GM23338 (cell line): ENCODE results near the gene TCTN3. TPM values are rescaled to one million over a fixed set of nuclear protein-coding genes. Genes with fewer than 3 reads are reported as not detected.

Experiments
- ATAC-seq: fragments of 200-7000 bp; cut with Tn5 transposase; 3 replicates; pipeline ENCODE4 v1.9.1; 2020
- DNase-seq: peaks from one replicate; pipeline ENCODE4 v3.0.0-alpha.2; 2015; ENCODE audit warnings: low spot score
- H2AFZ ChIP-seq: fragments of 200-600 bp; sonication (generic); 2 replicates; pipeline ENCODE4 v1.8.0; 2016; ENCODE audit warnings: antibody characterized with exemption, mild to moderate bottlenecking, moderate library complexity
- H3F3A ChIP-seq: fragments of 200-600 bp; sonication (generic); replicated peaks from 2 replicates; pipeline ENCODE4 v1.8.0; 2017; ENCODE audit warnings: antibody characterized with exemption, mixed run types, low read depth
- H3K27ac ChIP-seq: fragments of 200-600 bp; sonication (generic); 2 replicates; pipeline ENCODE4 v1.6.1; 2016; ENCODE audit warnings: low read depth
- H3K27me3 ChIP-seq: fragments of 200-600 bp; sonication (generic); 2 replicates; pipeline ENCODE4 v1.8.0; 2016; ENCODE audit warnings: mild to moderate bottlenecking, mixed run types, moderate library complexity; ENCODE audit not compliant: insufficient read depth
- H3K36me3 ChIP-seq: fragments of 200-600 bp; sonication (generic); 2 replicates; pipeline ENCODE4 v1.8.0; 2016; ENCODE audit warnings: mild to moderate bottlenecking; ENCODE audit not compliant: insufficient read depth
- H3K4me1 ChIP-seq: fragments of 200-600 bp; sonication (generic); 2 replicates; pipeline ENCODE4 v1.8.0; 2016; ENCODE audit warnings: mild to moderate bottlenecking, moderate library complexity; ENCODE audit not compliant: insufficient read depth
- H3K4me2 ChIP-seq: fragments of 200-600 bp; sonication (generic); 2 replicates; pipeline ENCODE4 v1.7.1; 2017; ENCODE audit warnings: mixed run types
- H3K4me3 ChIP-seq: fragments of 200-600 bp; sonication (generic); 2 replicates; pipeline ENCODE4 v1.6.1; 2016; ENCODE audit warnings: mixed run types
- H3K79me2 ChIP-seq: fragments of 200-600 bp; sonication (generic); replicated peaks from 2 replicates; pipeline ENCODE4 v1.8.0; 2017; ENCODE audit warnings: mild to moderate bottlenecking; ENCODE audit not compliant: insufficient read depth
- H3K9me2 ChIP-seq: fragments of 200-600 bp; sonication (generic); 2 replicates; pipeline ENCODE4 v1.8.0; 2017; ENCODE audit not compliant: insufficient read depth
- H4K20me1 ChIP-seq: fragments of 200-600 bp; sonication (generic); replicated peaks from 2 replicates; pipeline ENCODE4 v1.8.0; 2017; ENCODE audit warnings: mild to moderate bottlenecking; ENCODE audit not compliant: insufficient read depth
- H3K27ac Mint-ChIP-seq: 2 replicates; pipeline ENCODE4 v1.8.0; 2020; ENCODE audit warnings: inconsistent platforms, mild to moderate bottlenecking, moderate library complexity, mixed read lengths
- H3K27me3 Mint-ChIP-seq: 3 replicates; pipeline ENCODE4 v1.8.0; 2022; ENCODE audit warnings: low read depth, mild to moderate bottlenecking, moderate library complexity, mixed read lengths, inconsistent platforms; ENCODE audit not compliant: insufficient read depth, poor library complexity
- H3K36me3 Mint-ChIP-seq: 3 replicates; pipeline ENCODE4 v1.8.0; 2021; ENCODE audit warnings: low read depth, mild to moderate bottlenecking, inconsistent platforms, moderate library complexity, mixed read lengths
- H3K4me1 Mint-ChIP-seq: 3 replicates; pipeline ENCODE4 v1.8.0; 2020; ENCODE audit warnings: mild to moderate bottlenecking, inconsistent platforms, mixed read lengths
- H3K4me3 Mint-ChIP-seq: 3 replicates; pipeline ENCODE4 v1.8.0; 2021; ENCODE audit warnings: moderate library complexity, mild to moderate bottlenecking, inconsistent platforms, mixed read lengths
- H3K9me3 Mint-ChIP-seq: 3 replicates; pipeline ENCODE4 v1.8.0; 2020; ENCODE audit warnings: moderate library complexity, mild to moderate bottlenecking, inconsistent platforms, mixed read lengths
- CREB1 ChIP-seq: fragments of 250-450 bp; sonication (Bioruptor Pico); IDR thresholded peaks from 2 replicates; pipeline ENCODE4 v1.5.0; 2020; ENCODE audit warnings: low read depth, mild to moderate bottlenecking, moderate library complexity
- EZH2 ChIP-seq: fragments of 200-600 bp; sonication (generic); IDR thresholded peaks from one replicate; pipeline ENCODE4 v1.8.0; 2017; ENCODE audit warnings: antibody characterized with exemption, mild to moderate bottlenecking, low read depth; ENCODE audit not compliant: unreplicated experiment
- EZH2phosphoT487 ChIP-seq: fragments of 200-600 bp; sonication (generic); IDR thresholded peaks from one replicate; pipeline ENCODE4 v1.8.1; 2018; ENCODE audit warnings: antibody characterized with exemption; ENCODE audit not compliant: unreplicated experiment
- JUNB ChIP-seq: IDR thresholded peaks from one replicate; pipeline ENCODE4 v1.6.1; 2016; ENCODE audit warnings: antibody characterized with exemption; ENCODE audit not compliant: unreplicated experiment
- NANOG ChIP-seq: IDR thresholded peaks from 2 replicates; pipeline ENCODE4 v1.6.1; 2016; ENCODE audit warnings: antibody characterized with exemption, borderline replicate concordance
- POLR2AphosphoS5 ChIP-seq: IDR thresholded peaks from 2 replicates; pipeline ENCODE4 v1.6.1; 2016; ENCODE audit warnings: antibody characterized with exemption, low read depth
- REST ChIP-seq: IDR thresholded peaks from one replicate; pipeline ENCODE4 v1.6.1; 2018; ENCODE audit warnings: antibody characterized with exemption; ENCODE audit not compliant: unreplicated experiment
- STAT1 ChIP-seq: IDR thresholded peaks from one replicate; pipeline ENCODE4 v1.6.1; 2016; ENCODE audit warnings: antibody characterized with exemption; ENCODE audit not compliant: unreplicated experiment
- ZNF114 ChIP-seq: fragments of 250-450 bp; sonication (Bioruptor Pico); IDR thresholded peaks from 2 replicates; pipeline ENCODE4 v1.5.0; 2020; ENCODE audit warnings: mild to moderate bottlenecking, moderate library complexity
- ZNF331 ChIP-seq: fragments of 250-450 bp; sonication (Bioruptor Pico); IDR thresholded peaks from 2 replicates; pipeline ENCODE4 v1.5.0; 2020; ENCODE audit warnings: low read depth, mild to moderate bottlenecking, moderate library complexity
- ZNF462 ChIP-seq: fragments of 250-450 bp; sonication (Bioruptor Pico); IDR thresholded peaks from 2 replicates; pipeline ENCODE4 v1.5.0; 2020; ENCODE audit warnings: mild to moderate bottlenecking, moderate library complexity
- polyA plus RNA-seq: library from polyadenylated mRNA; unstranded; fragments of >200 nt; fragmentation: Nextera tagmentation; extraction: Ambion mirVana; gene quantifications from 2 replicates; pipeline ENCODE4 v1.2.1, GENCODE V29; 2016
- total RNA-seq: library from RNA; depleted of rRNA; stranded (reverse); fragments of >200 nt; shearing (Covaris generic); gene quantifications from 2 replicates; pipeline ENCODE4 v1.2.3, GENCODE V29; 2014
- TF ChIP-seq, protein P1 (sequence below): IDR thresholded peaks from 2 replicates; pipeline ENCODE4 v1.6.1; 2016; ENCODE audit warnings: antibody characterized with exemption
- TF ChIP-seq, protein P2 (sequence below), 2 experiments: fragments of 200-600 bp in 1 of 2; sonication (generic) in 1 of 2; conservative IDR thresholded peaks; 2 replicates each; pipeline versions ENCODE4 v1.5.1 to v1.6.1; 2016 to 2017; ENCODE audit warnings: antibody characterized with exemption in 2 of 2, low read depth in 2 of 2, mild to moderate bottlenecking in 2 of 2, moderate library complexity in 1 of 2

Gene TCTN3
- total and polyA plus RNA-seq, 2 experiments from 2014 or later = 29.7 to 32.4 TPM

DNA sequence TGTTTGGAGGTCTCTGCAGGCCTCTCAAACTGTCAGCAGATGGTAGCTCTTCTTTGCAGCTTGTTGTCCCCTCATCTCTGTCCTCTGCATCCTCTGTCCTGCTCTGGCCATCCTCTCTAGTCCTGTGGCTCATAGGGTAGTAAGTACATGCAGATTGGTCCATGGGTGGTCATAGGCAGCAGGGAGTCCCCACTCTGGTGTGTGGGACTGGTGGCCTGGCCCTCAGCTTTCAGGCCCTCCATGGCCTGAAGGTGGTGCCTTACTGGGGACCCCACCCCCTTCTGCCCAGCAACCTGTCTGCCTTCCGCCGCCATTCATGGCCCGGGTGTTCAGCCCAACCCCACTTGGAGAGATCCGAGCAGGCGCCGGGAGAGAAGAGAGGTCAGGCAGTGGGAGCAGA is 12.8 kb upstream of the TCTN3 start:
- H3K4me1 Mint-ChIP-seq = no peaks in the 10 kb centered on the region
- no peaks in the 10 kb centered on the region for H3F3A ChIP-seq
- H3K27me3 Mint-ChIP-seq = no peaks in the 10 kb centered on the region
- no peak overlapping the region for H3K4me3 ChIP-seq
- no peak for DNase-seq
- no peak for TF ChIP-seq EZH2
- no peak for TF ChIP-seq JUNB
- no peak for TF ChIP-seq ZNF331 (CRISPR knock-in tag)
- no peak for TF ChIP-seq NANOG
- TF ChIP-seq, protein P1, sequence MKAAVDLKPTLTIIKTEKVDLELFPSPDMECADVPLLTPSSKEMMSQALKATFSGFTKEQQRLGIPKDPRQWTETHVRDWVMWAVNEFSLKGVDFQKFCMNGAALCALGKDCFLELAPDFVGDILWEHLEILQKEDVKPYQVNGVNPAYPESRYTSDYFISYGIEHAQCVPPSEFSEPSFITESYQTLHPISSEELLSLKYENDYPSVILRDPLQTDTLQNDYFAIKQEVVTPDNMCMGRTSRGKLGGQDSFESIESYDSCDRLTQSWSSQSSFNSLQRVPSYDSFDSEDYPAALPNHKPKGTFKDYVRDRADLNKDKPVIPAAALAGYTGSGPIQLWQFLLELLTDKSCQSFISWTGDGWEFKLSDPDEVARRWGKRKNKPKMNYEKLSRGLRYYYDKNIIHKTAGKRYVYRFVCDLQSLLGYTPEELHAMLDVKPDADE = no peak
- TF ChIP-seq, protein P2, sequence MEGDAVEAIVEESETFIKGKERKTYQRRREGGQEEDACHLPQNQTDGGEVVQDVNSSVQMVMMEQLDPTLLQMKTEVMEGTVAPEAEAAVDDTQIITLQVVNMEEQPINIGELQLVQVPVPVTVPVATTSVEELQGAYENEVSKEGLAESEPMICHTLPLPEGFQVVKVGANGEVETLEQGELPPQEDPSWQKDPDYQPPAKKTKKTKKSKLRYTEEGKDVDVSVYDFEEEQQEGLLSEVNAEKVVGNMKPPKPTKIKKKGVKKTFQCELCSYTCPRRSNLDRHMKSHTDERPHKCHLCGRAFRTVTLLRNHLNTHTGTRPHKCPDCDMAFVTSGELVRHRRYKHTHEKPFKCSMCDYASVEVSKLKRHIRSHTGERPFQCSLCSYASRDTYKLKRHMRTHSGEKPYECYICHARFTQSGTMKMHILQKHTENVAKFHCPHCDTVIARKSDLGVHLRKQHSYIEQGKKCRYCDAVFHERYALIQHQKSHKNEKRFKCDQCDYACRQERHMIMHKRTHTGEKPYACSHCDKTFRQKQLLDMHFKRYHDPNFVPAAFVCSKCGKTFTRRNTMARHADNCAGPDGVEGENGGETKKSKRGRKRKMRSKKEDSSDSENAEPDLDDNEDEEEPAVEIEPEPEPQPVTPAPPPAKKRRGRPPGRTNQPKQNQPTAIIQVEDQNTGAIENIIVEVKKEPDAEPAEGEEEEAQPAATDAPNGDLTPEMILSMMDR (conservative IDR thresholded peaks at IDR 0.05; ENCODE audit: low read depth in 2 of 2) = no peak
- no peak for TF ChIP-seq REST
- no peak for TF ChIP-seq EZH2phosphoT487
- no peak for TF ChIP-seq CREB1 (CRISPR knock-in tag)
- TF ChIP-seq ZNF114 (CRISPR knock-in tag) = no peak
- TF ChIP-seq STAT1 = no peak
- TF ChIP-seq POLR2AphosphoS5 = no peak
- no peak for TF ChIP-seq ZNF462 (CRISPR knock-in tag)
- no peaks in the 10 kb centered on the region for H3K27me3 ChIP-seq
- no peaks in the 10 kb centered on the region for H3K9me2 ChIP-seq
- H3K9me3 Mint-ChIP-seq = peaks cover 15% of the 10 kb centered on the region; the same call in 2 of the 3 replicates
- no peaks in the 10 kb centered on the region for H3K4me1 ChIP-seq
- no peaks in the 10 kb centered on the region for H3K79me2 ChIP-seq
- H3K27ac ChIP-seq = no peak overlapping the region
- no peak for ATAC-seq
- H3K36me3 ChIP-seq = no peaks in the 10 kb centered on the region
- no peaks in the 10 kb centered on the region for H4K20me1 ChIP-seq
- H3K4me2 ChIP-seq = no peak overlapping the region
- no peak overlapping the region for H2AFZ ChIP-seq
- H3K36me3 Mint-ChIP-seq = 0 out of 3 replicates have a peak, but pooled peaks cover 5% of the 10 kb centered on the region
- no peak overlapping the region for H3K27ac Mint-ChIP-seq
- no peak overlapping the region for H3K4me3 Mint-ChIP-seq
